ENCODE results near the gene DLEC1.

DLEC1 gene

DNA sequence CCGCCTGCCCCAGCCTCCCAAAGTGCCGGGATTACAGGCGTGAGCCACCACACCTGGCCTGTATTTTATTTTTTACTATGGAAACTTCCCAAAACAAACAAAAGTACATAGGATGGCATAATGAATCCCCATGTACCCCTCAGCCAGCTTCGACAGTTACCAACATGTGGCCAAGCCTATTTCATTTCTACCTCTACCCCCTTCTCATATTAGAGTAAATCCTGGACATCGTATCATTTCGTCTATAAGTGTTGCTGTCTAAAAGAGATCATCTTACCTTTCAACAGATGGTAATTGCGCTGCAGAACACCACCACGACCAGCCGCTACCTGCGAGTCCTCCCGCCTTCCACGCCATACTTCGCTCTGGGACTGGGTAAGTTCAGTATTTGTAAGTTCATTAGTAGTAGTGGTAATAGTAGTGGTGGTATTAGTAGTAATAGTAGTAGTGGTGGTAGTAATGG is 44.9 kb downstream of the DLEC1 start:
- no peak overlapping the region for H2BK5ac ChIP-seq (ENCODE audit: low read length)
- H3K27ac ChIP-seq (ENCODE audit: low read depth, low read length): no peak overlapping the region
- H3K23ac ChIP-seq (ENCODE audit: low read length): no peak overlapping the region
- H3K56ac ChIP-seq (ENCODE audit: low read length): no peak overlapping the region
- H3K4me3 ChIP-seq (ENCODE audit: low read length): no peak overlapping the region
- no peak overlapping the region for H4K5ac ChIP-seq (ENCODE audit: low read length)
- no peak overlapping the region for H3K4ac ChIP-seq (ENCODE audit: low read depth, low read length)
- no peak overlapping the region for H3K9ac ChIP-seq (ENCODE audit: low read length)
- no peaks in the 10 kb centered on the region for H3K27me3 ChIP-seq (ENCODE audit: insufficient read depth, low read length, poor library complexity)
- WGBS (ENCODE audit: extremely low coverage, insufficient coverage, low lambda C conversion rate): no CpG with 5 or more reads among the region's 13 CpGs
- H3K79me1 ChIP-seq (ENCODE audit: low read length): no peaks in the 10 kb centered on the region
- peak; percentile 16 for DNase-seq
- H3K79me2 ChIP-seq (ENCODE audit: control insufficient read depth, insufficient read depth, low read length): no peaks in the 10 kb centered on the region
- H3K18ac ChIP-seq (ENCODE audit: low read length): no peak overlapping the region
- no peak overlapping the region for H2AK5ac ChIP-seq (ENCODE audit: low read length)
- no peak overlapping the region for H4K8ac ChIP-seq (ENCODE audit: low read depth, low read length)
- no peak overlapping the region for H2BK120ac ChIP-seq (ENCODE audit: low read depth, low read length)
- H3K4me2 ChIP-seq (ENCODE audit: low read length): no peak overlapping the region
- H3K36me3 ChIP-seq (ENCODE audit: control insufficient read depth, insufficient read depth, low read length): no peaks in the 10 kb centered on the region
- no peak overlapping the region for H2BK15ac ChIP-seq (replicated peaks; ENCODE audit: low read depth)
- no peaks in the 10 kb centered on the region for H3K4me1 ChIP-seq (ENCODE audit: control insufficient read depth, low read depth, low read length)

DNA sequence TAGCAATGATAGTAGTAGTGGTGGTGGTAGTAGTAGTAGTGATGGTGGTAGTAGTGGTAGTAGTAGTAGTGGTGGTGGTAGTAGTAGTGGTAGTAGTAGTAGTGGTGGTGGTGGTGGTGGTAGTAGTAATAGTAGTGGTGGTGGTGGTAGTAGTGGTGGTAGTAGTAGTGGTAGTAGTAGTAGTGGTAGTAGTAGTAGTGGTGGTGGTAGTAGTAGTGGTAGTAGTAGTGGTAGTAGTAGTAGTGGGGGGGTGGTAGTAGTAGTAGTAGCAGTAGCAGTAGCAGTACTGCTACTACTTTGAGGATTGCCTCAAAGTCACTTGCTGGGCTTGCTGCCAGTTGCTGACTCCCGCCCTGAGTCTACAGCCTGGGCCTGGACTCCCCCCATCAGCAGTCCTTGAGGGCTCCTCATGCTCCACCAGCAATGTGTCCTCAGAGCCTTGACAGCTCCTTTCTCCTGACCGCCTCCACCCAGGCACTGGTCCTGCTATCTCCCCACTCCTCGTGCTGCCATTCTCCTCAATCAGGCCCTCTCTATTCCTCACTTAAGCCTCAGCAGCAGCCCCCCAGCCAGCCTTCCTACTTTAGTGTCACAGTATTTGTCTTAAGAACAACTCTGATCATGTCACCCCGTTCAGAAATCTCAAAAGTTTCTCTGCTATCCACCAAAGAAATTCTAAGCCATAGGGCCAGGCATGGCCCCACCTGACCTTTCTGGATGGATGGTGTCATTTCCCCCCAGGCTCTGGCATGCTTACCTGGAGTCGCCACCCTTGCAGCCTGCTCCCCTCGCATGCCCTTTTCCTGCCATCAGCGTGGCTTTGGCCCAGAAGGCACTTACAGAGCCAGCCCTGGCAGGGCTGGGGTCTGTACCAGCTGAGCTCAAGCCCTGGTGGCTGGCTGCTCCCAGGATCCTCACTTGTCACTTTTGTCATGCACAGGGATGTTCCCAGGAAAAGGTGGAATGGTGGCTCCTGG is 45.6 kb downstream of the DLEC1 start:
- Histone ChIP-seq H3K27me3 (ENCODE audit: insufficient read depth, low read length, poor library complexity) (no peaks in the 10 kb centered on the region), H3K18ac (ENCODE audit: low read length) (no peak overlapping the region), H4K5ac (ENCODE audit: low read length) (no peak overlapping the region), H3K79me1 (ENCODE audit: low read length) (no peaks in the 10 kb centered on the region), H3K4me2 (ENCODE audit: low read length) (no peak overlapping the region), H3K27ac (ENCODE audit: low read depth, low read length) (no peak overlapping the region), H3K4ac (ENCODE audit: low read depth, low read length) (no peak overlapping the region), H3K4me3 (ENCODE audit: low read length) (no peak overlapping the region), H2BK5ac (ENCODE audit: low read length) (no peak overlapping the region), H4K8ac (ENCODE audit: low read depth, low read length) (no peak overlapping the region), H3K79me2 (ENCODE audit: control insufficient read depth, insufficient read depth, low read length) (no peaks in the 10 kb centered on the region), H3K4me1 (ENCODE audit: control insufficient read depth, low read depth, low read length) (no peaks in the 10 kb centered on the region), H2AK5ac (ENCODE audit: low read length) (no peak overlapping the region), H2BK120ac (ENCODE audit: low read depth, low read length) (no peak overlapping the region), H2BK15ac (replicated peaks; ENCODE audit: low read depth) (no peak overlapping the region), H3K56ac (ENCODE audit: low read length) (no peak overlapping the region), H3K23ac (ENCODE audit: low read length) (no peak overlapping the region), H3K36me3 (ENCODE audit: control insufficient read depth, insufficient read depth, low read length) (no peaks in the 10 kb centered on the region), H3K9ac (ENCODE audit: low read length) (no peak overlapping the region)
- no CpG with 5 or more reads among the region's 7 CpGs for WGBS (ENCODE audit: extremely low coverage, insufficient coverage, low lambda C conversion rate)
- DNase-seq: peak; percentile 69

DNA sequence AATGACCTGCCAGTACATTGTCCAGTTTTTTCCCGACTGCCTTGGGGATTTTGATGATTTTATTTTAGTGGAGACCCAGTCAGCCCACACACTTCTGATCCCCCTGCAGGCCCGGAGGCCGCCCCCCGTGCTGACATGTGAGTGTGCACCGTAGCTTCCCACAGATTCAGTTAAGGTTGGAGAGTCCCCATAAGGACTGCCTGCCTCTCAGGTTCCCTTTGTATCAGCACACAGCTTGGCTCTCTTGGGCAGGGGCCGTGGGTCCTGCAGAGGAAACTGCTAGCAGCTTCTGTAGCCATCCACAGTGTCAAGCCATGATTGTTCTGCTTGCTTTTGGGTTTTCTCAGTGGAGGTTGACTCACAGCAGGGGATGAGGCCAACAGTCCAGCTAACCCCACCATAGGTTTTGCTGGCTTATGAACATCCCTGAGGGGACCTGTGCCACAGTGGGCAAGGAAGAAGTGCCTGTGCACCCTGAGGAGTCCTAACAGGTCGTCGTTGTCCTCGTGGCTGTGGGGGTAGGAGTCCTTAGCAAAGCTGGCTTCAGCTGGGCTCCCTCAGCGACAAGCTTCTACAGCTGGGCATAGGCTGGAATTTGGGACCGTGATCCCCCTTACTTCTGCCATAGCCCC is 46.4 kb downstream of the DLEC1 start:
- no peak overlapping the region for H3K18ac ChIP-seq (ENCODE audit: low read length)
- no peak overlapping the region for H2AK5ac ChIP-seq (ENCODE audit: low read length)
- no peaks in the 10 kb centered on the region for H3K79me2 ChIP-seq (ENCODE audit: control insufficient read depth, insufficient read depth, low read length)
- H2BK120ac ChIP-seq (ENCODE audit: low read depth, low read length): no peak overlapping the region
- H4K5ac ChIP-seq (ENCODE audit: low read length): no peak overlapping the region
- H3K9ac ChIP-seq (ENCODE audit: low read length): no peak overlapping the region
- H2BK5ac ChIP-seq (ENCODE audit: low read length): no peak overlapping the region
- no peaks in the 10 kb centered on the region for H3K79me1 ChIP-seq (ENCODE audit: low read length)
- no peak overlapping the region for H3K4me2 ChIP-seq (ENCODE audit: low read length)
- H3K36me3 ChIP-seq (ENCODE audit: control insufficient read depth, insufficient read depth, low read length): no peaks in the 10 kb centered on the region
- H2BK15ac ChIP-seq (replicated peaks; ENCODE audit: low read depth): no peak overlapping the region
- H4K8ac ChIP-seq (ENCODE audit: low read depth, low read length): no peak overlapping the region
- WGBS (ENCODE audit: extremely low coverage, insufficient coverage, low lambda C conversion rate): no CpG with 5 or more reads among the region's 11 CpGs
- H3K4me1 ChIP-seq (ENCODE audit: control insufficient read depth, low read depth, low read length): no peaks in the 10 kb centered on the region
- no peaks in the 10 kb centered on the region for H3K27me3 ChIP-seq (ENCODE audit: insufficient read depth, low read length, poor library complexity)
- H3K56ac ChIP-seq (ENCODE audit: low read length): no peak overlapping the region
- no peak overlapping the region for H3K23ac ChIP-seq (ENCODE audit: low read length)
- no peak overlapping the region for H3K27ac ChIP-seq (ENCODE audit: low read depth, low read length)
- no peak overlapping the region for H3K4ac ChIP-seq (ENCODE audit: low read depth, low read length)
- H3K4me3 ChIP-seq (ENCODE audit: low read length): no peak overlapping the region
- no peak for DNase-seq

DNA sequence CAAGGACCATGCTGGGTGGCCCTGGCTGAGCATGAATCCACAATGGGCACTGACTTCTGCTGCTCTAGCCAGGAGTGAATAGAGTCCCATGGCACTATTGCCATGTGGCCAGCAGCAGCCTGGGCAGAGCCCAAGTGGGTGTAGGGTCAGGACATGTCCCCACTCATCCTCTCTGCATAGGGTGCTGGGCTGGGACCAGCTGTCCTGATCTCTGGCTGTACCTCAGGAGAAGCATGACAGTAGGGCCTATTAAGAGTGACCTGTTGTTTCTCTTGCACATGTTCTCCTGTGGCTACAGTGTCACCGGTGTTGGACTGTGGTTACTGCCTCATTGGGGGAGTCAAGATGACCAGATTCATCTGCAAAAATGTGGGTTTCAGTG is 46.9 kb downstream of the DLEC1 start:
- H4K8ac ChIP-seq (ENCODE audit: low read depth, low read length): no peak overlapping the region
- H3K79me1 ChIP-seq (ENCODE audit: low read length): no peaks in the 10 kb centered on the region
- no peak overlapping the region for H3K56ac ChIP-seq (ENCODE audit: low read length)
- H3K18ac ChIP-seq (ENCODE audit: low read length): no peak overlapping the region
- no peak overlapping the region for H2BK15ac ChIP-seq (replicated peaks; ENCODE audit: low read depth)
- H3K36me3 ChIP-seq (ENCODE audit: control insufficient read depth, insufficient read depth, low read length): no peaks in the 10 kb centered on the region
- H2BK120ac ChIP-seq (ENCODE audit: low read depth, low read length): no peak overlapping the region
- no peak overlapping the region for H3K4ac ChIP-seq (ENCODE audit: low read depth, low read length)
- DNase-seq: no peak
- H2BK5ac ChIP-seq (ENCODE audit: low read length): no peak overlapping the region
- no peak overlapping the region for H3K27ac ChIP-seq (ENCODE audit: low read depth, low read length)
- no peaks in the 10 kb centered on the region for H3K79me2 ChIP-seq (ENCODE audit: control insufficient read depth, insufficient read depth, low read length)
- H3K9ac ChIP-seq (ENCODE audit: low read length): no peak overlapping the region
- no peak overlapping the region for H2AK5ac ChIP-seq (ENCODE audit: low read length)
- WGBS (ENCODE audit: extremely low coverage, insufficient coverage, low lambda C conversion rate): no CpG with 5 or more reads among the region's 1 CpG
- H4K5ac ChIP-seq (ENCODE audit: low read length): no peak overlapping the region
- H3K4me1 ChIP-seq (ENCODE audit: control insufficient read depth, low read depth, low read length): no peaks in the 10 kb centered on the region
- no peak overlapping the region for H3K23ac ChIP-seq (ENCODE audit: low read length)
- no peak overlapping the region for H3K4me2 ChIP-seq (ENCODE audit: low read length)
- H3K4me3 ChIP-seq (ENCODE audit: low read length): no peak overlapping the region
- no peaks in the 10 kb centered on the region for H3K27me3 ChIP-seq (ENCODE audit: insufficient read depth, low read length, poor library complexity)

DNA sequence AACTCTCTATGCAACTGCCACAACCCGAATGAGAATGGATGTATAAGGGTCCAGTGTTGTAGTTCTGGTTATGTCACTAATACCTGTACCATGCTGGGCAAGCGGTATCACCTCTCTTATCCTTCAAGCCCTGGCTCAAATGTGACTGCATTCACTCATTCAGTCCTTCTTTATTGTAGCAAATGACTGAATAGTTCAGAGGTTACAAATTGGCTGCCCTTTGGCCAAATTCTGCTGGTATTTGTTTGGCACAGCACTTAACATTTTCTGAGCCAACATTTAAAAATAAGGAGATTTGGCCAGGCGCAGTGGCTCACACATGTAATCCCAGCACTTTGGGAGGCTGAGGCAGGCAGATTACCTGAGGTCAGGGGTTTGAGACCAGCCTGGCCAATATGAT is 47.5 kb downstream of the DLEC1 start:
- WGBS (ENCODE audit: extremely low coverage, insufficient coverage, low lambda C conversion rate): no CpG with 5 or more reads among the region's 3 CpGs
- no peak for DNase-seq

More for the DNA sequence above, 47.5 kb downstream of the DLEC1 start:
- no peak overlapping the region for H3K23ac ChIP-seq (ENCODE audit: low read length)
- H3K79me2 ChIP-seq (ENCODE audit: control insufficient read depth, insufficient read depth, low read length): no peaks in the 10 kb centered on the region
- no peak overlapping the region for H3K56ac ChIP-seq (ENCODE audit: low read length)
- H2BK120ac ChIP-seq (ENCODE audit: low read depth, low read length): no peak overlapping the region
- H3K36me3 ChIP-seq (ENCODE audit: control insufficient read depth, insufficient read depth, low read length): no peaks in the 10 kb centered on the region
- no peaks in the 10 kb centered on the region for H3K27me3 ChIP-seq (ENCODE audit: insufficient read depth, low read length, poor library complexity)
- no peak overlapping the region for H3K4ac ChIP-seq (ENCODE audit: low read depth, low read length)
- H2AK5ac ChIP-seq (ENCODE audit: low read length): no peak overlapping the region
- H3K18ac ChIP-seq (ENCODE audit: low read length): no peak overlapping the region
- no peak overlapping the region for H4K5ac ChIP-seq (ENCODE audit: low read length)
- no peak overlapping the region for H2BK15ac ChIP-seq (replicated peaks; ENCODE audit: low read depth)
- H3K4me3 ChIP-seq (ENCODE audit: low read length): no peak overlapping the region
- H2BK5ac ChIP-seq (ENCODE audit: low read length): no peak overlapping the region
- no peaks in the 10 kb centered on the region for H3K79me1 ChIP-seq (ENCODE audit: low read length)
- H3K27ac ChIP-seq (ENCODE audit: low read depth, low read length): no peak overlapping the region
- H4K8ac ChIP-seq (ENCODE audit: low read depth, low read length): no peak overlapping the region
- no peak overlapping the region for H3K4me2 ChIP-seq (ENCODE audit: low read length)
- no peaks in the 10 kb centered on the region for H3K4me1 ChIP-seq (ENCODE audit: control insufficient read depth, low read depth, low read length)
- no peak overlapping the region for H3K9ac ChIP-seq (ENCODE audit: low read length)

Measured in mesendoderm (in vitro differentiated cells).